Adrenal gland (tissue), 12 donors: ENCODE measurements around the gene KLK15. TPM values are rescaled to one million over a fixed set of nuclear protein-coding genes. Genes with fewer than 3 reads are reported as not detected.

Experiments
- DNase-seq, 7 donors: peaks; one replicate each; pipeline ENCODE4 v3.0.0-alpha.2; 2019 to 2020
- H3K27ac ChIP-seq, 5 donors: fragments of 200-600 bp; sonication (generic) in 4 of 5; 1 replicate in 3 of 5; 2 replicates in 2 of 5; pipeline versions ENCODE4 v1.5.1 to v1.8.0; 2016 to 2020; ENCODE audit warnings: mild to moderate bottlenecking in 1 of 5
- H3K27me3 ChIP-seq: fragments of 200-600 bp; 2 replicates; pipeline ENCODE4 v1.8.0; 2021
- H3K36me3 ChIP-seq, 2 donors: fragments of 200-600 bp; replicated peaks in 1 of 2; 1 replicate in 1 of 2; 2 replicates in 1 of 2; pipeline versions ENCODE4 v1.5.1 to v1.8.0; 2018 to 2022
- H3K4me1 ChIP-seq, 2 donors: fragments of 200-600 bp; replicated peaks in 1 of 2; 1 replicate in 1 of 2; 2 replicates in 1 of 2; pipeline versions ENCODE4 v1.5.1 to v1.8.0; 2018 to 2021
- H3K4me3 ChIP-seq, 4 donors: fragments of 200-600 bp; sonication (generic) in 3 of 4; one replicate each; pipeline ENCODE4 v1.5.1; 2016 to 2018
- H3K9me3 ChIP-seq, 3 donors: fragments of 200-600 bp; sonication (generic) in 1 of 3; replicated peaks in 1 of 3; 1 replicate in 2 of 3; 2 replicates in 1 of 3; pipeline versions ENCODE4 v1.5.1 to v1.8.0; 2016 to 2021
- POLR2A ChIP-seq, 2 donors: fragments of 450-650 bp; IDR thresholded peaks; one replicate each; pipeline ENCODE4 v1.6.1; 2017; ENCODE audit warnings: antibody characterized with exemption in 2 of 2, mild to moderate bottlenecking in 2 of 2, moderate library complexity in 1 of 2
- WGBS, 4 donors: extraction: QIAGEN DNeasy Blood & Tissue Kit in 2 of 4; methylation state at CpG; one replicate each; pipeline versions ENCODE4 v1.1.5 to v1.1.7; 2013 to 2017; 5-methylcytosine and 5-hydroxymethylcytosine counted together
- intact Hi-C, 2 donors: fragments of 100-400 bp; cut with DNase I; formaldehyde crosslinking; loops; one replicate each; pipeline versions ENCODE4 v1.14.1 to v1.15.0; 2022 to 2023
- polyA plus RNA-seq, 3 donors: library from polyadenylated mRNA; stranded (reverse); fragments of 200-250 nt in 2 of 3; fragments of 350-450 nt in 1 of 3; fragmentation: Illumina TruSeq in 1 of 3; extraction: RNeasy Lipid Tissue Mini Kit (QIAGEN cat#74804) in 1 of 3; gene quantifications; one replicate each; pipeline ENCODE4 v1.2.3, GENCODE V29; 2013 to 2014
- total RNA-seq, 9 donors: library from RNA; depleted of rRNA in 4 of 9; stranded (reverse); fragments of >200 nt in 4 of 9; fragments of 120-200 nt in 1 of 9; fragmentation: NEBNext Ultra II Directional in 1 of 9; extraction: Animal tissue kit (Norgen Biotek cat#: 25700) in 1 of 9; gene quantifications; one replicate each; pipeline versions ENCODE4 v1.1.0 to v1.2.4, GENCODE V29; 2013 to 2023
- TF ChIP-seq, protein P1 (sequence below), 6 experiments: fragments of 450-650 bp in 4 of 6; fragments of 200-600 bp in 2 of 6; sonication (generic) in 1 of 6; IDR thresholded peaks; 1 replicate in 5 of 6; 2 replicates in 1 of 6; pipeline versions ENCODE4 v1.5.1 to v1.8.0; 2016 to 2021; ENCODE audit warnings: antibody characterized with exemption in 6 of 6, mild to moderate bottlenecking in 2 of 6, moderate library complexity in 1 of 6
- donor health status: healthy with polysubstance abuse.
- donor health status: Bipolar disorder and iron deficiency.
- donor health status: DM: yes; HTN: yes; CAD: no.
- donor health status: DM: no; HTN: no; CAD: no.
- donor health status: DM: no; HTN: no; CAD: no.
- donor health status: DM: yes; HTN: yes; CAD: no.

KLK15 gene
- total and polyA plus RNA-seq, 12 donors, result 0.15 to 5.1 (median 0.99) TPM; not detected in 2

DNA sequence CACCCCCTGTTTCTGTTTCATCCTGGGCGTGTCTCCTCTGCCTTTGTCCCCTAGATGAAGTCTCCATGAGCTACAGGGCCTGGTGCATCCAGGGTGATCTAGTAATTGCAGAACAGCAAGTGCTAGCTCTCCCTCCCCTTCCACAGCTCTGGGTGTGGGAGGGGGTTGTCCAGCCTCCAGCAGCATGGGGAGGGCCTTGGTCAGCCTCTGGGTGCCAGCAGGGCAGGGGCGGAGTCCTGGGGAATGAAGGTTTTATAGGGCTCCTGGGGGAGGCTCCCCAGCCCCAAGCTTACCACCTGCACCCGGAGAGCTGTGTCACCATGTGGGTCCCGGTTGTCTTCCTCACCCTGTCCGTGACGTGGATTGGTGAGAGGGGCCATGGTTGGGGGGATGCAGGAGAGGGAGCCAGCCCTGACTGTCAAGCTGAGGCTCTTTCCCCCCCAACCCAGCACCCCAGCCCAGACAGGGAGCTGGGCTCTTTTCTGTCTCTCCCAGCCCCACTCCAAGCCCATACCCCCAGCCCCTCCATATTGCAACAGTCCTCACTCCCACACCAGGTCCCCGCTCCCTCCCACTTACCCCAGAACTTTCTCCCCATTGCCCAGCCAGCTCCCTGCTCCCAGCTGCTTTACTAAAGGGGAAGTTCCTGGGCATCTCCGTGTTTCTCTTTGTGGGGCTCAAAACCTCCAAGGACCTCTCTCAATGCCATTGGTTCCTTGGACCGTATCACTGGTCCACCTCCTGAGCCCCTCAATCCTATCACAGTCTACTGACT lies 21.4 kb upstream of the KLK15 start, which contains the start of gene KLK3:
Gene KLK3, plus strand, starts transcription at position 280 of the 775 bp plus-strand sequence. Its CDS starts 41 bp downstream, at position 321.
- Histone ChIP-seq H3K9me3 (no peaks in the 10 kb centered on the region), H3K27me3 (no peaks in the 10 kb centered on the region), H3K36me3 (no peaks in the 10 kb centered on the region), H3K27ac (no peak within 1 kb of the TSS), H3K4me3 (no peak within 1 kb of the TSS), H3K4me1 (no peaks in the 10 kb centered on the region)
- no peak for DNase-seq
- 71 to 81% (median 74%) methylated on average over 3 to 9 of the region's 9 CpGs for WGBS, 4 donors
- intact Hi-C loops, result no loop called here
- TF ChIP-seq, protein P1, sequence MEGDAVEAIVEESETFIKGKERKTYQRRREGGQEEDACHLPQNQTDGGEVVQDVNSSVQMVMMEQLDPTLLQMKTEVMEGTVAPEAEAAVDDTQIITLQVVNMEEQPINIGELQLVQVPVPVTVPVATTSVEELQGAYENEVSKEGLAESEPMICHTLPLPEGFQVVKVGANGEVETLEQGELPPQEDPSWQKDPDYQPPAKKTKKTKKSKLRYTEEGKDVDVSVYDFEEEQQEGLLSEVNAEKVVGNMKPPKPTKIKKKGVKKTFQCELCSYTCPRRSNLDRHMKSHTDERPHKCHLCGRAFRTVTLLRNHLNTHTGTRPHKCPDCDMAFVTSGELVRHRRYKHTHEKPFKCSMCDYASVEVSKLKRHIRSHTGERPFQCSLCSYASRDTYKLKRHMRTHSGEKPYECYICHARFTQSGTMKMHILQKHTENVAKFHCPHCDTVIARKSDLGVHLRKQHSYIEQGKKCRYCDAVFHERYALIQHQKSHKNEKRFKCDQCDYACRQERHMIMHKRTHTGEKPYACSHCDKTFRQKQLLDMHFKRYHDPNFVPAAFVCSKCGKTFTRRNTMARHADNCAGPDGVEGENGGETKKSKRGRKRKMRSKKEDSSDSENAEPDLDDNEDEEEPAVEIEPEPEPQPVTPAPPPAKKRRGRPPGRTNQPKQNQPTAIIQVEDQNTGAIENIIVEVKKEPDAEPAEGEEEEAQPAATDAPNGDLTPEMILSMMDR (IDR thresholded peaks at IDR 0.05), result no peak
- no peak for TF ChIP-seq POLR2A (IDR thresholded peaks at IDR 0.05)

DNA sequence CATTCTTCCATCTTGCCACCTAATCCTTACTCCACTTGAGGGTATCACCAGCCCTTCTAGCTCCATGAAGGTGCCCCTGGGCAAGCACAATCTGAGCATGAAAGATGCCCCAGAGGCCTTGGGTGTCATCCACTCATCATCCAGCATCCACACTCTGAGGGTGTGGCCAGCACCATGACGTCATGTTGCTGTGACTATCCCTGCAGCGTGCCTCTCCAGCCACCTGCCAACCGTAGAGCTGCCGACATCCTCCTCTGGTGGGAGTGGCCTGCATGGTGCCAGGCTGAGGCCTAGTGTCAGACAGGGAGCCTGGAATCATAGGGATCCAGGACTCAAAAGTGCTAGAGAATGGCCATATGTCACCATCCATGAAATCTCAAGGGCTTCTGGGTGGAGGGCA lies 18.2 kb upstream of the KLK15 start:
- whole genome bisulfite sequencing, 4 donors, result 74 to 89% (median 79%) methylated on average over 3 to 4 of the region's 4 CpGs
- H3K27me3 ChIP-seq, result no peaks in the 10 kb centered on the region

DNA sequence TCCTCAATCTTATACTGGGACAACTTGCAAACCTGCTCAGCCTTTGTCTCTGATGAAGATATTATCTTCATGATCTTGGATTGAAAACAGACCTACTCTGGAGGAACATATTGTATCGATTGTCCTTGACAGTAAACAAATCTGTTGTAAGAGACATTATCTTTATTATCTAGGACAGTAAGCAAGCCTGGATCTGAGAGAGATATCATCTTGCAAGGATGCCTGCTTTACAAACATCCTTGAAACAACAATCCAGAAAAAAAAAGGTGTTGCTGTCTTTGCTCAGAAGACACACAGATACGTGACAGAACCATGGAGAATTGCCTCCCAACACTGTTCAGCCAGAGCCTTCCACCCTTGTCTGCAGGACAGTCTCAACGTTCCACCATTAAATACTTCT lies 17.4 kb upstream of the KLK15 start:
- H3K4me3 ChIP-seq, result no peak overlapping the region
- H3K27me3 ChIP-seq, result no peaks in the 10 kb centered on the region
- H3K4me1 ChIP-seq, result no peaks in the 10 kb centered on the region
- H3K27ac ChIP-seq, result no peak overlapping the region
- H3K9me3 ChIP-seq, result no peaks in the 10 kb centered on the region
- no peak for DNase-seq
- TF ChIP-seq POLR2A (IDR thresholded peaks at IDR 0.05), result no peak
- TF ChIP-seq, protein P1 (IDR thresholded peaks at IDR 0.05), result no peak
- WGBS, 4 donors, result 28 to 38% (median 33%) methylated on average over 3 of the region's 3 CpGs
- H3K36me3 ChIP-seq, result no peaks in the 10 kb centered on the region
- intact Hi-C loops, result no loop called here

More for the DNA sequence above, 18.2 kb upstream of the KLK15 start:
- Histone ChIP-seq H3K4me3 (no peak overlapping the region), H3K27ac (no peak overlapping the region), H3K9me3 (no peaks in the 10 kb centered on the region), H3K36me3 (no peaks in the 10 kb centered on the region), H3K4me1 (no peaks in the 10 kb centered on the region)
- intact Hi-C loops, result no loop called here
- DNase-seq, result no peak
- TF ChIP-seq, protein P1 (IDR thresholded peaks at IDR 0.05), result no peak
- no peak for TF ChIP-seq POLR2A (IDR thresholded peaks at IDR 0.05)

DNA sequence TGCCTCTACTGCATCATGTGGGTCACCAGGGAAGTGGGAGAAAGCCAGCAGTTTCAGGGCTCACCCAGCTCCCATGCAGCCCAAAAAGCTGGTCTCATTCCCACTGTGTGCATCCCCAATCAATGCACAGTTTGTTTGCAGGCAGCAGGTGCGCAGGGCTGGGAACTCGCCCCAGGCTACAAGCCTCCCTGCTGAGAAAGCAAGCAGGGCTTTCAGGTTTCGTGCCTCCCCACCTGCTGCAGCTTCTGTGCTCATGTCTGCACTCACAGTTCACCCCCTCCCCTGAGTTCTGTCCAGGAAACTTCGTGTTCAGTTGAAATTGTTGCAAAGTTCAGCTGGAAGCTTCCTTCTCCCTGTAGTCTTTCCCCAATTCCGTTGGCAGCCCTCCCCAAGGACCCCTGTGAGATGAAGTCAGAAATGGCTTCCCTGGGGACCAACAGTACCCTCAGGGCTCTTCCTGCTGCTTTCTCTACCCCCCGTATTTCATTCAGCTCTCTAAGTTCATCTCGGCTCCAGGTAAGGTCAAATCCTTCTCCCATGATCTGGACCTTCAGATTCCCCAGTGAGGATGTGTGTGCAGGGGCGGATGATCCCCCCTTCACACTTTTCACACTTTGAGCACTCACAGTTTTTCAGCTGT lies 11.0 kb upstream of the KLK15 start:
- Histone ChIP-seq H3K36me3 (no peaks in the 10 kb centered on the region), H3K9me3 (no peaks in the 10 kb centered on the region), H3K27ac (no peak overlapping the region), H3K4me3 (no peak overlapping the region), H3K4me1 (no peaks in the 10 kb centered on the region), H3K27me3 (no peaks in the 10 kb centered on the region)
- intact Hi-C loops, result no loop called here
- TF ChIP-seq POLR2A (IDR thresholded peaks at IDR 0.05), result no peak
- TF ChIP-seq, protein P1 (IDR thresholded peaks at IDR 0.05), result no peak
- WGBS, 4 donors, result 58 to 70% (median 66%) methylated on average over 6 to 8 of the region's 8 CpGs
- no peak for DNase-seq
